SK-N-SH (cell line): ENCODE measurements around the gene BTG1. TPM values are rescaled to one million over a fixed set of nuclear protein-coding genes. Genes with fewer than 3 reads are reported as not detected.

Experiments used
- CTCF ChIA-PET: fragments of 300-600, 350-600 bp; formaldehyde crosslinking; extraction: SDS; loops from one replicate; lab custom pipeline; 2021; lab: Yijun Ruan, JAX
- POLR2A ChIA-PET: fragments of 350-600 bp; sonication (Branson Sonifier 250); formaldehyde crosslinking; extraction: SDS; loops from one replicate; lab custom pipeline; 2020; ENCODE audit warnings: antibody characterized with exemption, inconsistent platforms; lab: Yijun Ruan, JAX
- DNase-seq: peaks from one replicate; pipeline ENCODE4 v3.0.0; 2012
- H2AFZ ChIP-seq: fragments of 200-600 bp; sonication (generic); 2 replicates; pipeline ENCODE4 v1.8.1; 2016; ENCODE audit warnings: antibody characterized with exemption, mild to moderate bottlenecking, low read depth
- H3F3A ChIP-seq: fragments of 200-600 bp; sonication (generic); replicated peaks from 2 replicates; pipeline ENCODE3; 2016; ENCODE audit warnings: antibody characterized with exemption, mild to moderate bottlenecking; ENCODE audit not compliant: insufficient read depth
- H3K27ac ChIP-seq, 2 experiments: fragments of 200-500 bp in 1 of 2; fragments of 200-600 bp in 1 of 2; sonication (Bioruptor generic) in 1 of 2; sonication (generic), shearing (Covaris generic) in 1 of 2; 2 replicates each; pipeline versions ENCODE4 v1.5.1 to v1.6.1; 2014 to 2016; ENCODE audit warnings: low read depth in 2 of 2, inconsistent platforms in 1 of 2, low read length in 1 of 2, mild to moderate bottlenecking in 1 of 2, mixed read lengths in 1 of 2
- H3K27me3 ChIP-seq: fragments of 200-600 bp; sonication (generic), shearing (Covaris generic); 2 replicates; pipeline ENCODE4 v1.6.1; 2016; ENCODE audit warnings: mixed run types; ENCODE audit not compliant: insufficient read depth
- H3K36me3 ChIP-seq, 2 experiments: fragments of 200-500 bp in 1 of 2; fragments of 200-600 bp in 1 of 2; sonication (Bioruptor generic) in 1 of 2; sonication (generic) in 1 of 2; replicated peaks in 1 of 2; 2 replicates each; pipeline versions ENCODE3 to v1.5.1; 2014 to 2016; ENCODE audit warnings: low read length in 1 of 2, mild to moderate bottlenecking in 1 of 2; ENCODE audit not compliant: insufficient read depth in 2 of 2, control insufficient read depth in 1 of 2
- H3K4me1 ChIP-seq, 2 experiments: fragments of 200-500 bp in 1 of 2; fragments of 200-600 bp in 1 of 2; sonication (Bioruptor generic) in 1 of 2; sonication (generic), shearing (Covaris generic) in 1 of 2; 2 replicates each; pipeline versions ENCODE4 v1.5.1 to v1.6.1; 2014 to 2016; ENCODE audit warnings: low read depth in 1 of 2, low read length in 1 of 2, mixed run types in 1 of 2; ENCODE audit not compliant: insufficient read depth in 2 of 2, control insufficient read depth in 1 of 2
- H3K4me2 ChIP-seq: fragments of 200-600 bp; sonication (generic), shearing (Covaris generic); 2 replicates; pipeline ENCODE4 v1.6.1; 2017; ENCODE audit warnings: mixed run types
- H3K4me3 ChIP-seq, 2 experiments: fragments of 200-500 bp in 1 of 2; fragments of 200-600 bp in 1 of 2; sonication (Bioruptor generic) in 1 of 2; sonication (generic), shearing (Covaris generic) in 1 of 2; 2 replicates each; pipeline versions ENCODE4 v1.5.1 to v1.8.1; 2014 to 2016; ENCODE audit warnings: low read depth in 2 of 2, inconsistent platforms in 1 of 2, low read length in 1 of 2, mild to moderate bottlenecking in 1 of 2, mixed read lengths in 1 of 2, moderate library complexity in 1 of 2
- H3K79me2 ChIP-seq: fragments of 200-600 bp; sonication (generic); 2 replicates; pipeline ENCODE4 v1.8.1; 2017; ENCODE audit warnings: mild to moderate bottlenecking; ENCODE audit not compliant: insufficient read depth
- H3K9ac ChIP-seq: fragments of 200-600 bp; sonication (generic); 2 replicates; pipeline ENCODE4 v1.6.1; 2017; ENCODE audit warnings: mixed run types
- H3K9me2 ChIP-seq: fragments of 200-600 bp; sonication (generic); 2 replicates; pipeline ENCODE4 v1.6.1; 2017; ENCODE audit warnings: mixed run types
- H3K9me3 ChIP-seq: fragments of 200-600 bp; sonication (generic); 2 replicates; pipeline ENCODE4 v1.6.1; 2017; ENCODE audit warnings: mixed run types, mild to moderate bottlenecking, moderate library complexity
- H4K20me1 ChIP-seq: fragments of 200-600 bp; sonication (generic); 2 replicates; pipeline ENCODE4 v1.6.1; 2017; ENCODE audit warnings: mild to moderate bottlenecking, mixed run types; ENCODE audit not compliant: insufficient read depth
- CHD2 ChIP-seq: fragments of 150-350 bp; IDR thresholded peaks from 2 replicates; pipeline ENCODE4 v1.6.1; 2018; ENCODE audit warnings: low read length; ENCODE audit not compliant: partially characterized antibody
- ELF1 ChIP-seq: IDR thresholded peaks from 2 replicates; pipeline ENCODE4 v1.4.0; 2012
- EP300 ChIP-seq, 2 experiments: IDR thresholded peaks; 2 replicates each; pipeline versions ENCODE4 v1.4.0 to v1.6.1; 2012; ENCODE audit warnings: borderline replicate concordance in 1 of 2, low read depth in 1 of 2, low read length in 1 of 2
- FOSL2 ChIP-seq: IDR thresholded peaks from 2 replicates; pipeline ENCODE4 v1.4.0; 2012; ENCODE audit warnings: low read depth, mild to moderate bottlenecking, moderate library complexity, borderline replicate concordance
- GATA2 ChIP-seq: sonication (generic); formaldehyde crosslinking; IDR thresholded peaks from 2 replicates; pipeline ENCODE4 v1.5.0; 2020; ENCODE audit warnings: mild to moderate bottlenecking, missing genetic modification reagents
- IRF3 ChIP-seq: fragments of 150-350 bp; IDR thresholded peaks from 2 replicates; pipeline ENCODE4 v1.6.1; 2016; ENCODE audit warnings: mild to moderate bottlenecking, low read depth, low read length
- JUND ChIP-seq: IDR thresholded peaks from 2 replicates; pipeline ENCODE4 v1.4.0; 2012
- MEF2A ChIP-seq: IDR thresholded peaks from 2 replicates; pipeline ENCODE4 v1.4.0; 2012; ENCODE audit warnings: low read depth, borderline replicate concordance
- MXI1 ChIP-seq: IDR thresholded peaks from 2 replicates; pipeline ENCODE4 v1.6.1; 2012; ENCODE audit warnings: mild to moderate bottlenecking, low read depth, low read length, improper control_type of control experiment
- NRF1 ChIP-seq: IDR thresholded peaks from 2 replicates; pipeline ENCODE4 v1.6.1; 2012; ENCODE audit warnings: low read depth, mild to moderate bottlenecking, low read length
- PBX3 ChIP-seq: IDR thresholded peaks from 2 replicates; pipeline ENCODE4; 2012
- POLR2AphosphoS5 ChIP-seq: IDR thresholded peaks from 2 replicates; pipeline ENCODE4 v1.6.1; 2012; ENCODE audit warnings: low read depth, low read length
- RAD21 ChIP-seq: IDR thresholded peaks from 2 replicates; pipeline ENCODE4 v1.6.1; 2012; ENCODE audit warnings: mild to moderate bottlenecking, low read length
- REST ChIP-seq: IDR thresholded peaks from 2 replicates; pipeline ENCODE4 v1.6.1; 2012; ENCODE audit warnings: mild to moderate bottlenecking, low read depth, low read length, moderate library complexity
- RXRA ChIP-seq: IDR thresholded peaks from 2 replicates; pipeline ENCODE4 v1.4.0; 2012; ENCODE audit warnings: low read depth, mild to moderate bottlenecking, borderline replicate concordance
- SMC3 ChIP-seq: IDR thresholded peaks from 2 replicates; pipeline ENCODE4 v1.6.1; 2012; ENCODE audit warnings: low read depth, low read length, improper control_type of control experiment
- TCF12 ChIP-seq: IDR thresholded peaks from 2 replicates; pipeline ENCODE4 v1.4.0; 2012
- USF1 ChIP-seq: IDR thresholded peaks from 2 replicates; pipeline ENCODE4 v1.4.0; 2012; ENCODE audit warnings: low read depth, borderline replicate concordance
- USF2 ChIP-seq: fragments of 150-350 bp; IDR thresholded peaks from 2 replicates; pipeline ENCODE4 v1.6.1; 2017; ENCODE audit warnings: antibody characterized with exemption, low read length, low read depth, borderline replicate concordance
- ZBTB33 ChIP-seq: IDR thresholded peaks from 2 replicates; pipeline ENCODE4 v1.4.0; 2012; ENCODE audit warnings: low read depth, borderline replicate concordance
- WGBS: methylation state at CpG from one replicate; pipeline ENCODE4 v1.1.6; 2017; ENCODE audit warnings: low lambda C conversion rate; 5-methylcytosine and 5-hydroxymethylcytosine counted together
- polyA plus RNA-seq, 3 experiments: library from polyadenylated mRNA; depleted of rRNA; stranded (reverse); fragments of >200 nt; gene quantifications; 2 replicates each; pipeline ENCODE4 v1.2.3, GENCODE V29; 2012

The BTG1 gene
- polyA plus RNA-seq, 1 of the 3 experiments (the other 2 are of a cell fraction), result 28.3 TPM

GRCh38 chr12:92098594-92099380 is 46.9 kb downstream of the BTG1 start (continued):
- TF ChIP-seq IRF3 (no peak), POLR2AphosphoS5 (no peak), MXI1 (no peak)

- H3K27me3 ChIP-seq, result no peaks in the 10 kb centered on the region
- H3K9me2 ChIP-seq, result no peaks in the 10 kb centered on the region
- no peak overlapping the region for H3K9ac ChIP-seq
- no peak overlapping the region; the same call in 1 of the 2 replicates for H3K4me2 ChIP-seq
- no peak overlapping the region for H3K4me3 ChIP-seq
- DNase-seq, result no peak
- ChIA-PET CTCF (no interaction called here), POLR2A (no interaction called here)
- WGBS, result 63% methylated on average over 2 of the region's 2 CpGs
- H3K9me3 ChIP-seq, result no peaks in the 10 kb centered on the region
- H3K27ac ChIP-seq, result peak overlapping the region in 1 of 2 experiments; percentile 51; a peak in 2 of 4 replicates
- H2AFZ ChIP-seq, result 0 out of 2 replicates have a peak overlapping the region, but pooled peaks have one; percentile 24
- H3K36me3 ChIP-seq, result no peaks in the 10 kb centered on the region
- H3F3A ChIP-seq, result peaks cover 10% of the 10 kb centered on the region
- H3K79me2 ChIP-seq, result peaks cover 3% of the 10 kb centered on the region; the same call in 1 of the 2 replicates
- peaks cover 0 to 5% of the 10 kb centered on the region in 2 experiments; a peak in 3 of 4 replicates for H3K4me1 ChIP-seq
- no peaks in the 10 kb centered on the region for H4K20me1 ChIP-seq
- TF ChIP-seq REST (no peak), MEF2A (no peak), PBX3 (0 out of 2 replicates have a peak, but pooled peaks have one; percentile 3), USF1 (no peak), SMC3 (no peak), TCF12 (peak; percentile 30), GATA2 (no peak), ELF1 (no peak), FOSL2 (peak; percentile 21; the same call in 1 of the 2 replicates), NRF1 (no peak), RXRA (no peak), USF2 (no peak), ZBTB33 (no peak), EP300 (IDR thresholded peaks at IDR 0.05; ENCODE audit: borderline replicate concordance in 1 of 2, low read depth in 1 of 2, low read length in 1 of 2) (no peak), JUND (0 out of 2 replicates have a peak, but pooled peaks have one; percentile 26), RAD21 (no peak), CHD2 (no peak)
These were observed 49.1 kb downstream of the BTG1 start for GRCh38 chr12:92096346-92097136.
